Osteocyte (in vitro differentiated cells): ENCODE data around the gene PTPRC. TPM values are rescaled to one million over a fixed set of nuclear protein-coding genes. Genes with fewer than 3 reads are reported as not detected.

Experiments used
- DNase-seq: peaks from one replicate; pipeline ENCODE4 v3.0.0; 2021; ENCODE audit warnings: mixed read lengths; ENCODE audit not compliant: unreplicated experiment; ENCODE audit errors: extremely low spot score
- H3K27ac Mint-ChIP-seq: one replicate; pipeline ENCODE4 v1.8.0; 2021; ENCODE audit warnings: mild to moderate bottlenecking, mixed read lengths; ENCODE audit not compliant: unreplicated experiment
- H3K27me3 Mint-ChIP-seq: one replicate; pipeline ENCODE4 v1.8.0; 2021; ENCODE audit warnings: mixed read lengths; ENCODE audit not compliant: unreplicated experiment
- H3K36me3 Mint-ChIP-seq: one replicate; pipeline ENCODE4 v1.8.0; 2021; ENCODE audit warnings: mixed read lengths; ENCODE audit not compliant: unreplicated experiment
- H3K4me1 Mint-ChIP-seq: one replicate; pipeline ENCODE4 v1.8.0; 2021; ENCODE audit warnings: mixed read lengths; ENCODE audit not compliant: unreplicated experiment
- H3K4me3 Mint-ChIP-seq: one replicate; pipeline ENCODE4 v1.8.0; 2021; ENCODE audit warnings: mild to moderate bottlenecking, moderate library complexity, mixed read lengths; ENCODE audit not compliant: unreplicated experiment
- H3K9me3 Mint-ChIP-seq: one replicate; pipeline ENCODE4 v1.8.0; 2021; ENCODE audit warnings: mixed read lengths; ENCODE audit not compliant: unreplicated experiment
- CTCF ChIP-seq: fragments of 200-600 bp; sonication (generic); IDR thresholded peaks from 2 replicates; pipeline ENCODE4 v1.5.0; 2021; ENCODE audit warnings: antibody characterized with exemption, mild to moderate bottlenecking, moderate library complexity
- total RNA-seq: library from RNA; stranded (reverse); gene quantifications from 2 replicates; pipeline ENCODE4 v1.2.1, GENCODE V29; 2021

The PTPRC gene
- total RNA-seq, 1 donor from 2014 or later: not detected

- Mint-ChIP-seq H3K27me3 (no peaks in the 10 kb centered on the region), H3K4me3 (no peak overlapping the region), H3K27ac (peak overlapping the region; percentile 50), H3K4me1 (peaks cover 8% of the 10 kb centered on the region), H3K36me3 (no peaks in the 10 kb centered on the region), H3K9me3 (peaks cover 3% of the 10 kb centered on the region)
- no peak for DNase-seq
- TF ChIP-seq CTCF: no peak
Measured at GRCh38 chr1:198641966-198642668, 3.3 kb downstream of the PTPRC start.

DNA sequence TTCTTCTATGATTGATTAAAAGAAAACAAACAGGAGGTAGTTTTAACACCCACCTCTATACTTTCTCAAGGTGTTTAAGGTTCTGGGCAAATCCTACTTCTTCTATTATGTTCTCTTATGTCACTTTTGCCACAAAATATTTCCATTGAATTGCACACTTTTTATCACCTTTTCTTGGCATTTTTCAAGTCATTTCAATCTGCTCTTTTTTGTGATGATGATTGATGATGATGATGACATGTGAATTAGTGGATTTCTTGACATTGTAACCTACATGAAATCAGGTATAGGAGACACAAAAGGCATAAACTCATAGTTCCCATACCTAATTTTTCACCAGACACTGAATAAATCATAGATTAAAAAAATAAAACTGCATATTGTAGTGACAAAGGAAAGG is 4.1 kb downstream of the PTPRC start:
- Mint-ChIP-seq H3K4me1 (peaks cover 8% of the 10 kb centered on the region), H3K36me3 (no peaks in the 10 kb centered on the region), H3K4me3 (no peak overlapping the region), H3K27ac (no peak overlapping the region), H3K9me3 (peaks cover 4% of the 10 kb centered on the region), H3K27me3 (no peaks in the 10 kb centered on the region)
- DNase-seq: no peak
- no peak for TF ChIP-seq CTCF

DNA sequence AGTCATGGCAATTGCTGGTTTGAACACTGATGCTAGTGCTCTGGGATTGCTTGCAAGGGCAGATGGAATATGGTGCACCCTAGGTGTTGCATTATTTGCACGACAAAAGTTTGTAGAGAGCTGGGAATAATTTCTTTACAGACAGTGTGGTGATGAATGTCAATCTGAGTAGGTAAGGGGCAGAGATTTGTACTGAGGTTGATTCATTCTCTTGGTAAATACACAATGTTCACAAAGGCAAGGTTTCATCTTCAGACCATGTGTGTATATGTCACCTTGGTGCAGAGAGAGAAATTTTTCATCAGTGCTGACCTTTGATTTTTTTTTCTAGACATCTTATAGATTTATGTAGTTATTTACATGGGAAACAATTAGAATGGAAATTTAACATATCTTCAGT is 5.0 kb downstream of the PTPRC start:
- peaks cover 4% of the 10 kb centered on the region for H3K9me3 Mint-ChIP-seq
- no peak overlapping the region for H3K27ac Mint-ChIP-seq
- DNase-seq: no peak
- TF ChIP-seq CTCF: no peak
- H3K36me3 Mint-ChIP-seq: no peaks in the 10 kb centered on the region
- no peaks in the 10 kb centered on the region for H3K27me3 Mint-ChIP-seq
- peaks cover 8% of the 10 kb centered on the region for H3K4me1 Mint-ChIP-seq
- H3K4me3 Mint-ChIP-seq: no peak overlapping the region

- Mint-ChIP-seq H3K27me3 (no peaks in the 10 kb centered on the region), H3K4me1 (peaks cover under 1% of the 10 kb centered on the region), H3K4me3 (no peak overlapping the region), H3K36me3 (no peaks in the 10 kb centered on the region), H3K9me3 (peaks cover 11% of the 10 kb centered on the region), H3K27ac (no peak overlapping the region)
- no peak for TF ChIP-seq CTCF
- DNase-seq: no peak
Measured at GRCh38 chr1:198647055-198647454, 8.2 kb downstream of the PTPRC start.

DNA sequence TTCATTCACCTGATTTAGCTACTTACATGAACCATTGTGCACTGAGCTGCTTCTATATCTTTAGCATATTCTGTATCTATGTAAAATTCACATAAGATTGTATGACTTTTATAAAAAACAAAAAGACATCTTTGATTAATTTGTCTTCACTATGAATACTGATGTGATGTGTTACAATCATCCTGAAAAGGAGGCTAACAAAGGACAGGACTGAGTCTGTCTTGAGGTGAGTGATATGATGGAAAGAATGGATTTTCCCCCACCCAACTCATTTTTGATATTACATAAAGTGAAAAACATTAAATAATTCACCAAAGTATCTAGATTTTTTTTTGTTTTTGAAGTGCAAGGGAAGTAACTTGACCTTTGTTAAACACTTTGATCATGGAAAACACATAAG is 9.8 kb downstream of the PTPRC start:
- no peak for TF ChIP-seq CTCF
- H3K4me3 Mint-ChIP-seq: no peak overlapping the region
- no peaks in the 10 kb centered on the region for H3K27me3 Mint-ChIP-seq

More for the DNA sequence above, 9.8 kb downstream of the PTPRC start:
- Mint-ChIP-seq H3K27ac (no peak overlapping the region), H3K36me3 (no peaks in the 10 kb centered on the region), H3K4me1 (no peaks in the 10 kb centered on the region), H3K9me3 (peaks cover 11% of the 10 kb centered on the region)
- no peak for DNase-seq
